HCT116 (cell line): ENCODE measurements around the gene ABL2. TPM values are rescaled to one million over a fixed set of nuclear protein-coding genes. Genes with fewer than 3 reads are reported as not detected.
"Not testable (repeated sequence)": the region's sequence is repeated elsewhere in the genome, so short reads cannot be mapped to it uniquely, and the experiment has no call there.

Source experiments
- ATAC-seq: fragments of 200-7000 bp; cut with Tn5 transposase; 2 replicates; pipeline ENCODE4 v1.9.1; 2020; ENCODE audit warnings: mild to moderate bottlenecking, moderate library complexity
- BruUV-seq: library from RNA; stranded (reverse); fragments of 400-500 nt; replicated peaks from 2 replicates; lab custom pipeline; 2021; lab: Mats Ljungman, UMichigan
- CTCF ChIA-PET: fragments of 300-600 bp; sonication (Branson Sonifier 250); formaldehyde crosslinking; loops from one replicate; lab custom pipeline; 2021; ENCODE audit warnings: antibody characterized with exemption; lab: Charles Lee
- POLR2A ChIA-PET: fragments of 300-600, 350-600 bp; sonication (Branson Sonifier 250); formaldehyde crosslinking; loops from one replicate; lab custom pipeline; 2021; ENCODE audit warnings: antibody characterized with exemption; lab: Charles Lee
- RAD21 ChIA-PET, 2 experiments: fragments of 300-600 bp; sonication (Branson Sonifier 250); formaldehyde crosslinking; loops; one replicate each; lab custom pipeline; 2023; ENCODE audit warnings: low total read pairs in 2 of 2; ENCODE audit not compliant: uncharacterized antibody in 2 of 2, unreplicated experiment in 2 of 2, low non-redundant PET in 1 of 2; lab: Charles Lee
- DNase-seq: peaks from one replicate; pipeline ENCODE4 v3.0.0-alpha.2; 2010; ENCODE audit warnings: low read depth, low spot score
- H2AFZ ChIP-seq: fragments of 200-600 bp; shearing (Covaris generic), sonication (generic); 2 replicates; pipeline ENCODE4 v1.6.1; 2017; ENCODE audit warnings: low read depth, mixed run types, mixed read lengths, antibody characterized with exemption, low read length; ENCODE audit not compliant: poor library complexity, severe bottlenecking
- H3K27ac ChIP-seq: 2 replicates; pipeline ENCODE4 v1.5.1; 2012; ENCODE audit warnings: low read depth, low read length
- H3K27me3 ChIP-seq: fragments of 200-600 bp; sonication (generic); 2 replicates; pipeline ENCODE4 v1.6.1; 2016; ENCODE audit warnings: mixed run types, low read length, mixed read lengths; ENCODE audit not compliant: insufficient read depth
- H3K36me3 ChIP-seq, 2 experiments: fragments of 200-500 bp in 1 of 2; fragments of 200-600 bp in 1 of 2; sonication (Bioruptor generic) in 1 of 2; sonication (generic) in 1 of 2; 2 replicates each; pipeline versions ENCODE4 v1.5.1 to v1.6.1; 2014 to 2016; ENCODE audit warnings: low read length in 2 of 2, inconsistent platforms in 1 of 2, mixed read lengths in 1 of 2, mixed run types in 1 of 2; ENCODE audit not compliant: insufficient read depth in 2 of 2, control insufficient read depth in 1 of 2
- H3K4me1 ChIP-seq, 2 experiments: fragments of 200-600 bp in 1 of 2; sonication (generic) in 1 of 2; 2 replicates each; pipeline versions ENCODE4 v1.5.1 to v1.6.1; 2012 to 2017; ENCODE audit warnings: low read length in 2 of 2, inconsistent platforms in 1 of 2, mild to moderate bottlenecking in 1 of 2, mixed read lengths in 1 of 2, mixed run types in 1 of 2, moderate library complexity in 1 of 2; ENCODE audit not compliant: insufficient read depth in 2 of 2, control insufficient read depth in 1 of 2
- H3K4me2 ChIP-seq: fragments of 200-600 bp; sonication (generic); 2 replicates; pipeline ENCODE4 v1.6.1; 2017; ENCODE audit warnings: mixed run types, low read length, mixed read lengths
- H3K4me3 ChIP-seq, 2 experiments: fragments of 200-600 bp in 1 of 2; sonication (generic) in 1 of 2; replicated peaks in 1 of 2; 2 replicates each; pipeline ENCODE4 v1.5.1; 2011 to 2016; ENCODE audit warnings: low read length in 2 of 2, control low read depth in 1 of 2, low read depth in 1 of 2, mild to moderate bottlenecking in 1 of 2, mixed read lengths in 1 of 2, mixed run types in 1 of 2
- H3K79me2 ChIP-seq: fragments of 200-600 bp; sonication (generic); 2 replicates; pipeline ENCODE4 v1.6.1; 2017; ENCODE audit warnings: mild to moderate bottlenecking, mixed run types, low read length, moderate library complexity, mixed read lengths; ENCODE audit not compliant: insufficient read depth
- H3K9ac ChIP-seq: fragments of 200-600 bp; sonication (generic); 2 replicates; pipeline ENCODE4 v1.6.1; 2016; ENCODE audit warnings: low read length, mixed read lengths
- H3K9me2 ChIP-seq: fragments of 200-600 bp; sonication (generic), shearing (Covaris generic); 2 replicates; pipeline ENCODE4 v1.6.1; 2017; ENCODE audit warnings: mixed run types, mild to moderate bottlenecking, moderate library complexity; ENCODE audit not compliant: insufficient read depth
- H3K9me3 ChIP-seq, 2 experiments: fragments of 200-500 bp in 1 of 2; fragments of 200-600 bp in 1 of 2; sonication (Bioruptor generic) in 1 of 2; sonication (generic) in 1 of 2; 2 replicates each; pipeline ENCODE4 v1.6.1; 2014 to 2017; ENCODE audit warnings: low read length in 2 of 2, mixed read lengths in 2 of 2, inconsistent platforms in 1 of 2, low read depth in 1 of 2, mild to moderate bottlenecking in 1 of 2, mixed run types in 1 of 2, moderate library complexity in 1 of 2; ENCODE audit not compliant: control insufficient read depth in 1 of 2, insufficient read depth in 1 of 2
- H4K20me1 ChIP-seq: fragments of 200-600 bp; sonication (generic), shearing (Covaris generic); 2 replicates; pipeline ENCODE4 v1.6.1; 2017; ENCODE audit warnings: mixed run types, mild to moderate bottlenecking, moderate library complexity; ENCODE audit not compliant: insufficient read depth
- EGR1 ChIP-seq: IDR thresholded peaks from 2 replicates; pipeline ENCODE4 v1.6.1; 2012; ENCODE audit warnings: low read depth
- POLR2A ChIP-seq: IDR thresholded peaks from 2 replicates; pipeline ENCODE4 v1.7.0; 2011; ENCODE audit warnings: borderline replicate concordance; ENCODE audit not compliant: insufficient read depth, insufficient read length; ENCODE audit errors: extremely low read depth
- TCF7L2 ChIP-seq: IDR thresholded peaks from 2 replicates; pipeline ENCODE4 v1.7.0; 2011; ENCODE audit warnings: borderline replicate concordance, inconsistent platforms; ENCODE audit not compliant: insufficient read depth, insufficient read length; ENCODE audit errors: extremely low read depth
- YY1 ChIP-seq: IDR thresholded peaks from 2 replicates; pipeline ENCODE4 v1.6.1; 2011; ENCODE audit warnings: low read length, low read depth, moderate library complexity, mild to moderate bottlenecking; ENCODE audit not compliant: insufficient replicate concordance; ENCODE audit errors: extremely low read depth
- intact Hi-C: fragments of 100-400 bp; cut with micrococcal nuclease; formaldehyde crosslinking; loops from 2 replicates; pipeline ENCODE4 v1.10.0; 2022
- total RNA-seq: library from RNA; stranded (reverse); gene quantifications from one replicate; pipeline ENCODE4 v1.2.1, GENCODE V29; 2021; ENCODE audit not compliant: unreplicated experiment

Gene ABL2
- total RNA-seq, 1 experiment from 2014 or later = 22.9 TPM

DNA sequence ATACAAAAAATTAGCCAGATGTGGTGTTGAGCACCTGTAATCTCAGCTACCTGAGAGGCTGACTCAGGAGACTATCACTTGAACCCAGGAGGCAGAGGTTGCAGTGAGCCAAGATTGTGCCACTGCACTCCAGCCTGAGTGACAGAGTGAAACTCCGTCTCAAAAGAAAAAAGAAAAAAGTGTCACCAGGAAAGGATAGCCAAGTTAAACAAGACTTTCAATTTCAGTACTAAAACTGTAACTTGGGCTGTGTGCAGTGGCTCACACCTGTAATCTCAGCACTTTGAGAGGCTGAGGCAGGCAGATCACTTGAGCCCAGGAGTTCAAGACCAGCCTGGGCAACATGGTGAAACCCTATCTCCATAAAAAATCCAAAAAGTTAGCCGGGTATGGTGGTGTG is 15.9 kb upstream of the ABL2 start:
- H3K27ac ChIP-seq, BruUV-seq, CTCF ChIA-PET: not testable (repeated sequence)

DNA sequence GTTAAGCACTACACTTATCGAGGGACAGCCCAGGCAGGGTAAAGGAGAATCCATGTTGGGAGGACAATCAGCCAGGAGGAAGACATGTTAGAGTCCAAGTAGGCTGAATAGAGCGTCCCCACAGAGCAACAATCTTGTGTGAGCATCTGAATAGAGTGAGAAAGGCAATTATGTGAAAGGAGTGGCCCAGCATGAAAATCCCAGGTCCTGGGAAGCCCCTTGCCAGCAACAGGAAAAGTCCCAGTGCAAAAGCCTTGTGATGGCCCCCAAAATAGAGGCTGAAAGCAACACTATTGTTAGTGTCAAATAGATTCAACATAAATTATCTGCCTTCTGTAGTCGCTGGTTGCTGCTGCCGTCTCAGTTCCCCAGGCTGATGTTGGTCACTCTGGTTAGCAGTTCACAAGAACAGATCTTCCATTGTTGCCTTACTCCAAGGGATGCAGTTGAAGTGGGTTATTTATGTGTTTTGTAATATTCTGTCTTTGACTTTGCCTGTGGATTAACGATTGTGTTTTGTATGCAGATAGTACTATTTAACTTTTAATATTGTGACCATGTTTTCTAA is 12.1 kb upstream of the ABL2 start:
- TF ChIP-seq TCF7L2 (no peak), POLR2A (no peak), EGR1 (no peak), YY1 (no peak)
- Histone ChIP-seq H3K4me1 (no peaks in the 10 kb centered on the region), H2AFZ (no peak overlapping the region), H3K9me2 (no peaks in the 10 kb centered on the region), H4K20me1 (no peaks in the 10 kb centered on the region), H3K27ac (no peak overlapping the region), H3K4me3 (no peak overlapping the region), H3K9ac (no peak overlapping the region), H3K79me2 (no peaks in the 10 kb centered on the region), H3K4me2 (no peak overlapping the region), H3K27me3 (no peaks in the 10 kb centered on the region), H3K9me3 (no peaks in the 10 kb centered on the region), H3K36me3 (no peaks in the 10 kb centered on the region)
- DNase-seq (no peak), ATAC-seq (no peak)
- CTCF ChIA-PET = no interaction called here
- intact Hi-C loops = no loop called here
- POLR2A ChIA-PET = no interaction called here
- RAD21 ChIA-PET = no interaction called here
- no TSS peak for BruUV-seq

More for the DNA sequence above, 15.9 kb upstream of the ABL2 start:
- H3K9ac ChIP-seq, H3K27me3 ChIP-seq, H3K36me3 ChIP-seq, H2AFZ ChIP-seq, H3K4me1 ChIP-seq, H3K4me2 ChIP-seq, ATAC-seq, H3K9me2 ChIP-seq, H3K9me3 ChIP-seq, H3K79me2 ChIP-seq, RAD21 ChIA-PET, H4K20me1 ChIP-seq, H3K4me3 ChIP-seq, intact Hi-C loops, POLR2A ChIA-PET, DNase-seq: not testable (repeated sequence)
